K562 (cell line): ENCODE results near the gene CSTPP1.

ENCODE experiments used
- JUNB ChIP-seq: fragments of 450-650 bp; formaldehyde crosslinking; conservative IDR thresholded peaks from 2 replicates; pipeline ENCODE4 v1.4.0; 2020; ENCODE audit warnings: mild to moderate bottlenecking
- L3MBTL2 ChIP-seq: fragments of 450-650 bp; IDR thresholded peaks from 2 replicates; pipeline ENCODE4 v1.6.1; 2016; ENCODE audit warnings: mild to moderate bottlenecking, moderate library complexity
- LARP7 ChIP-seq: fragments of 450-650 bp; IDR thresholded peaks from 2 replicates; pipeline ENCODE4 v1.6.1; 2016
- POLR2AphosphoS5 ChIP-seq: IDR thresholded peaks from 2 replicates; pipeline ENCODE4 v1.6.1; 2011; ENCODE audit warnings: mild to moderate bottlenecking, low read depth, low read length, moderate library complexity; ENCODE audit not compliant: control insufficient read depth, insufficient read depth
- SPI1 ChIP-seq: IDR thresholded peaks from 2 replicates; pipeline ENCODE4 v1.6.1; 2011; ENCODE audit warnings: low read depth, low read length, control low read depth, borderline replicate concordance
- YY1 ChIP-seq, 3 experiments: IDR thresholded peaks; 2 replicates each; pipeline ENCODE4 v1.6.1; 2011; ENCODE audit warnings: low read length in 2 of 3, mild to moderate bottlenecking in 2 of 3, moderate library complexity in 2 of 3, borderline replicate concordance in 1 of 3, control low read depth in 1 of 3, low read depth in 1 of 3; ENCODE audit not compliant: insufficient read depth in 3 of 3, insufficient replicate concordance in 2 of 3, control insufficient read depth in 1 of 3, insufficient read length in 1 of 3; ENCODE audit errors: extremely low read depth in 1 of 3
- ZFX ChIP-seq: sonication (generic); formaldehyde crosslinking; IDR thresholded peaks from 2 replicates; pipeline ENCODE4 v1.8.0; 2022; ENCODE audit warnings: mild to moderate bottlenecking, missing genetic modification reagents, moderate library complexity
- ZNF561 ChIP-seq: fragments of 450-650 bp; formaldehyde crosslinking; conservative IDR thresholded peaks from 2 replicates; pipeline ENCODE4 v1.4.0; 2020; ENCODE audit warnings: mild to moderate bottlenecking, moderate library complexity
- ZNF76 ChIP-seq: fragments of 250-450 bp; sonication (Bioruptor Pico); IDR thresholded peaks from 2 replicates; pipeline ENCODE4 v1.4.0; 2020; ENCODE audit warnings: mild to moderate bottlenecking, moderate library complexity, borderline replicate concordance
- TF ChIP-seq, protein P1 (sequence below): sonication (generic); formaldehyde crosslinking; IDR thresholded peaks from 2 replicates; pipeline ENCODE4 v1.8.1; 2023; ENCODE audit warnings: mild to moderate bottlenecking, missing genetic modification reagents
- TF ChIP-seq, protein P2 (sequence below), 3 experiments: IDR thresholded peaks in 2 of 3; conservative IDR thresholded peaks in 1 of 3; 2 replicates each; pipeline ENCODE4 v1.5.1; 2011 to 2012; ENCODE audit warnings: low read length in 3 of 3, mild to moderate bottlenecking in 3 of 3, control low read depth in 2 of 3, improper control_type of control experiment in 1 of 3, inconsistent platforms in 1 of 3, low read depth in 1 of 3, mixed read lengths in 1 of 3, moderate library complexity in 1 of 3; ENCODE audit not compliant: insufficient read depth in 2 of 3
- TF ChIP-seq, protein P3 (sequence below): IDR thresholded peaks from 3 replicates; pipeline ENCODE4 v1.6.1; 2011; ENCODE audit warnings: borderline replicate concordance, mild to moderate bottlenecking, moderate library complexity; ENCODE audit not compliant: insufficient read length; ENCODE audit errors: extremely low read depth

DNA sequence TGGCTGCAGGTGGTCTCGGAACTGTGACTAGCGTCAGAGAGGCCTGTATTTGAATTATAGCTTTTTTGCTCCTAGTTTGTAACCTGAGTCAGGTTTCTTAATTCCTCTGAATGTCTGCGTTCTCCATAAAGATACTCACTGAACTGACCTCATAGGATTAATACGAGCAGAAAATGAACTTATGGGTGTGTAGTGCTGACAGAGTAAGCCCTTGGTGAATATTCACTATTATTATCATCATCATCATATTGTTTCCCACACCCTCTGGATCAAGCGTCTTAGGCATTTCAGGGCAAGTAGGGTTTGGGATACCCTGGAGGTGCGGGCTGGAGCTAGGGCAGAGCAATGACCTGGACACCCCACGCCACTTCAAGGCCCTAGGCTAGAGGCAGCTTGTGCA is 211.1 kb downstream of the CSTPP1 start:
- TF ChIP-seq, protein P1, sequence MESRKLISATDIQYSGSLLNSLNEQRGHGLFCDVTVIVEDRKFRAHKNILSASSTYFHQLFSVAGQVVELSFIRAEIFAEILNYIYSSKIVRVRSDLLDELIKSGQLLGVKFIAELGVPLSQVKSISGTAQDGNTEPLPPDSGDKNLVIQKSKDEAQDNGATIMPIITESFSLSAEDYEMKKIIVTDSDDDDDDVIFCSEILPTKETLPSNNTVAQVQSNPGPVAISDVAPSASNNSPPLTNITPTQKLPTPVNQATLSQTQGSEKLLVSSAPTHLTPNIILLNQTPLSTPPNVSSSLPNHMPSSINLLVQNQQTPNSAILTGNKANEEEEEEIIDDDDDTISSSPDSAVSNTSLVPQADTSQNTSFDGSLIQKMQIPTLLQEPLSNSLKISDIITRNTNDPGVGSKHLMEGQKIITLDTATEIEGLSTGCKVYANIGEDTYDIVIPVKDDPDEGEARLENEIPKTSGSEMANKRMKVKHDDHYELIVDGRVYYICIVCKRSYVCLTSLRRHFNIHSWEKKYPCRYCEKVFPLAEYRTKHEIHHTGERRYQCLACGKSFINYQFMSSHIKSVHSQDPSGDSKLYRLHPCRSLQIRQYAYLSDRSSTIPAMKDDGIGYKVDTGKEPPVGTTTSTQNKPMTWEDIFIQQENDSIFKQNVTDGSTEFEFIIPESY, result no peak
- no peak for TF ChIP-seq LARP7
- TF ChIP-seq POLR2AphosphoS5, result no peak
- TF ChIP-seq L3MBTL2, result no peak
- TF ChIP-seq, protein P2, sequence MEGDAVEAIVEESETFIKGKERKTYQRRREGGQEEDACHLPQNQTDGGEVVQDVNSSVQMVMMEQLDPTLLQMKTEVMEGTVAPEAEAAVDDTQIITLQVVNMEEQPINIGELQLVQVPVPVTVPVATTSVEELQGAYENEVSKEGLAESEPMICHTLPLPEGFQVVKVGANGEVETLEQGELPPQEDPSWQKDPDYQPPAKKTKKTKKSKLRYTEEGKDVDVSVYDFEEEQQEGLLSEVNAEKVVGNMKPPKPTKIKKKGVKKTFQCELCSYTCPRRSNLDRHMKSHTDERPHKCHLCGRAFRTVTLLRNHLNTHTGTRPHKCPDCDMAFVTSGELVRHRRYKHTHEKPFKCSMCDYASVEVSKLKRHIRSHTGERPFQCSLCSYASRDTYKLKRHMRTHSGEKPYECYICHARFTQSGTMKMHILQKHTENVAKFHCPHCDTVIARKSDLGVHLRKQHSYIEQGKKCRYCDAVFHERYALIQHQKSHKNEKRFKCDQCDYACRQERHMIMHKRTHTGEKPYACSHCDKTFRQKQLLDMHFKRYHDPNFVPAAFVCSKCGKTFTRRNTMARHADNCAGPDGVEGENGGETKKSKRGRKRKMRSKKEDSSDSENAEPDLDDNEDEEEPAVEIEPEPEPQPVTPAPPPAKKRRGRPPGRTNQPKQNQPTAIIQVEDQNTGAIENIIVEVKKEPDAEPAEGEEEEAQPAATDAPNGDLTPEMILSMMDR (IDR thresholded peaks at IDR 0.05 in 2 of 3, conservative IDR thresholded peaks at IDR 0.05 in 1 of 3; ENCODE audit: insufficient read depth in 2 of 3, low read depth in 1 of 3, low read length in 3 of 3), result no peak
- TF ChIP-seq, protein P3, sequence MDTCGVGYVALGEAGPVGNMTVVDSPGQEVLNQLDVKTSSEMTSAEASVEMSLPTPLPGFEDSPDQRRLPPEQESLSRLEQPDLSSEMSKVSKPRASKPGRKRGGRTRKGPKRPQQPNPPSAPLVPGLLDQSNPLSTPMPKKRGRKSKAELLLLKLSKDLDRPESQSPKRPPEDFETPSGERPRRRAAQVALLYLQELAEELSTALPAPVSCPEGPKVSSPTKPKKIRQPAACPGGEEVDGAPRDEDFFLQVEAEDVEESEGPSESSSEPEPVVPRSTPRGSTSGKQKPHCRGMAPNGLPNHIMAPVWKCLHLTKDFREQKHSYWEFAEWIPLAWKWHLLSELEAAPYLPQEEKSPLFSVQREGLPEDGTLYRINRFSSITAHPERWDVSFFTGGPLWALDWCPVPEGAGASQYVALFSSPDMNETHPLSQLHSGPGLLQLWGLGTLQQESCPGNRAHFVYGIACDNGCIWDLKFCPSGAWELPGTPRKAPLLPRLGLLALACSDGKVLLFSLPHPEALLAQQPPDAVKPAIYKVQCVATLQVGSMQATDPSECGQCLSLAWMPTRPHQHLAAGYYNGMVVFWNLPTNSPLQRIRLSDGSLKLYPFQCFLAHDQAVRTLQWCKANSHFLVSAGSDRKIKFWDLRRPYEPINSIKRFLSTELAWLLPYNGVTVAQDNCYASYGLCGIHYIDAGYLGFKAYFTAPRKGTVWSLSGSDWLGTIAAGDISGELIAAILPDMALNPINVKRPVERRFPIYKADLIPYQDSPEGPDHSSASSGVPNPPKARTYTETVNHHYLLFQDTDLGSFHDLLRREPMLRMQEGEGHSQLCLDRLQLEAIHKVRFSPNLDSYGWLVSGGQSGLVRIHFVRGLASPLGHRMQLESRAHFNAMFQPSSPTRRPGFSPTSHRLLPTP, result no peak
- no peak for TF ChIP-seq ZFX (CRISPR knock-in tag)
- TF ChIP-seq ZNF561 (CRISPR knock-in tag), result no peak
- TF ChIP-seq JUNB, result no peak
- TF ChIP-seq SPI1, result no peak
- TF ChIP-seq ZNF76 (CRISPR knock-in tag), result no peak
- no peak for TF ChIP-seq YY1 (IDR thresholded peaks at IDR 0.05; ENCODE audit: borderline replicate concordance in 1 of 3, control insufficient read depth in 1 of 3, extremely low read depth in 1 of 3, insufficient read depth in 3 of 3, insufficient read length in 1 of 3, insufficient replicate concordance in 2 of 3, low read depth in 1 of 3, low read length in 2 of 3)
